ENCODE results near the gene POLN.
"Not testable (repeated sequence)": the region's sequence is repeated elsewhere in the genome, so short reads cannot be mapped to it uniquely, and the experiment has no call there.

POLN gene

GRCh38 chr4:2275044-2275397 lies 33.1 kb upstream of the POLN start:
- DNase-seq = not testable (repeated sequence)

DNA sequence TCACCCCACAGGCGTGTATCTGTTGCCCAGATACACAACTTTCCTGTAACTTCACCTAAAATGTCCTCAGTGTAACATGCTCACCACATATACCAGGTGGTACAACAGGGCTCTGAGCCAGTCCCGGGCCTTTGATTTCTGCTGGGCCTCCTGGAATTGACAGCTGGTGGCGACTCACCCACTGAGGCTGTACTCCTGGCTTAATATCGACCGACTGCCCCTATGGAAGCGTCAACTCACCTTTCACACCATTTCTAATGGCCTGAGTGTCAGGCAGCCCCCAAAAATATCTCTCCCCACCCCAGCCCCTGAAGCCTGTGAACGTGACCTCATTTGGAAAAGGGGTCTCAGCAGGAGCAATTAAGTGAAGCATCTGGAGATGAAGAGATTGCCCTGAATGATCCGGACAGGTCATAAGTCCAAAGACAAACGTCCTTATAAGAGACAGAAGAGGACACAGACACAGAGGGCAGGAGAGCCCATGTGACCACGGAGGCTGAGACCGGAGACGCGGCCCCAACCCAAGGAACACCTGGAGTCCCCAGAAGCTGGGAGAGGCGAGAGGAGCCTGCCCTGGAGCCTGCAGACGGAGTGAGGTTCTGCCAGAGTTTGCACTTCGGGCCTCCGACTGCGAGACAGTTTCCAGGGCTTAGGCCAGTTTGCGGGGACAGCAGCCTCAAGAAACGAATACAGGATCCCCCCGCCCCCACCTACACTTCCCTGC lies 32.6 kb upstream of the POLN start:
- DNase-seq = no peak

DNA sequence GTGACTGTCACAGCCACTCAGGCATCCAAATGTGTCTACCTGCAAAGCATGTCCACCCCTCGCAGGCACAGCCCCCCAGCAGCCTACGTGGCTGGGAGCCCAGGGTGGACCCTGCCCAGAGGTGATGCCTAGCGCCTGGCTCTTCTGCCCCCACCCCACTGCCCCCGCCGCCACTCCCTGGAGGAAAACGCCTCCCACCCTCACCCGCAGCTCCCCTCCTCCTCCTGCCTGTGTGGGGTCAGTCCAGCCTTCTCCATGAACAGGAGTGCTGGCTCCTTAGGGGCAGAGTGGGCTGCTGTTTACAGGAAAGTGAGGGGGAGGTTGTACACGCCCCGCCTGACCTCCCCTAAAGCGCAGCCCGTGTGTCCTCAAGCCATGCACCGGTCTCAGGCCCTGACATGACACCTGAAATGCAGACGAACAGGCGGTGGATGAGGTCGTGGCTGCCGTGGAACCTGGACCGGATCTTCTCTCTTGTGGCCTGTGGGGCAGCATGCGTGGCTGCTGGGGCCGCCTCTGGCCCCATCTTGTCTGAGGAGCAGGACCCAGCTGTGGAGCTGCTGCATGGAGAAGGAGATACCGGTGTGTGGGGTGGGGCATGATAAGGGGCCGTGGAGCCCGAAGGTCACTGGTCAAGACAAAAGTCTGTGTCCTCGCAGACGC lies 31.9 kb upstream of the POLN start:
- no peak for DNase-seq

DNA sequence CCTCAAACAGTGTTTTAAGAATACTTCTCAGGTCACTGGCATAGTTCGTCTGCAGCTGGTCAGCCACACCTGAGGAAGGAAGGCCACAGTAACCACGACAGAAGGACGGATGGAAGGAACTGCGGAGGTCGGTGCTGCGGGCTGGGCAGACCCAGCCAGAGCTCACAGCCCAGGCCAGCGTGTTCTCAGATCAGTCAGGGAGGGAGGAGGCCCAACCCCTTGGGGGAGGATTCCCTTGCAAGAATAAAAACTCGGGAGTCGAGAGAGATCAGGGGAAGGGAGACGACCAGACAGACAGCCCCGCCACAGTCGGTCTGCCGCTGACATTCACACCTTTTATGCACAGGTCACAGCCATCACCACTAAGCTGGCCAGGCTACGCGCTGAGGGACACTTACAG lies 31.3 kb upstream of the POLN start:
- DNase-seq = no peak

DNA sequence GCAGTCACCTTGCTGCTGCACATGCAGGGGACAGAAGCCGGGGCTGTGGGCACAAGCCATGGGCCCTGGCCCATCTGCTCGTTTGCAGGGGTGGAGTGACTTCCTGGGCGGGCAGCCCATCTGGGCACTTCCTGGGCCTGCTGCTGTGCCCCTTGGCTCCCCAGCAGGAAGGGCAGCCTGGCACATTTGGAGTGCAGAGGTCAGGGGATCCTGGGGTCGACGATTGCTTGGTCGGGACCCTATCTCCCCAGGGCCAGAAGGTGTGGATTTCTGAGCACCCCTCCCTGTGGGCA lies 30.9 kb upstream of the POLN start:
- no peak for DNase-seq

GRCh38 chr4:2272026-2272827 lies 30.3 kb upstream of the POLN start:
- DNase-seq = no peak

DNA sequence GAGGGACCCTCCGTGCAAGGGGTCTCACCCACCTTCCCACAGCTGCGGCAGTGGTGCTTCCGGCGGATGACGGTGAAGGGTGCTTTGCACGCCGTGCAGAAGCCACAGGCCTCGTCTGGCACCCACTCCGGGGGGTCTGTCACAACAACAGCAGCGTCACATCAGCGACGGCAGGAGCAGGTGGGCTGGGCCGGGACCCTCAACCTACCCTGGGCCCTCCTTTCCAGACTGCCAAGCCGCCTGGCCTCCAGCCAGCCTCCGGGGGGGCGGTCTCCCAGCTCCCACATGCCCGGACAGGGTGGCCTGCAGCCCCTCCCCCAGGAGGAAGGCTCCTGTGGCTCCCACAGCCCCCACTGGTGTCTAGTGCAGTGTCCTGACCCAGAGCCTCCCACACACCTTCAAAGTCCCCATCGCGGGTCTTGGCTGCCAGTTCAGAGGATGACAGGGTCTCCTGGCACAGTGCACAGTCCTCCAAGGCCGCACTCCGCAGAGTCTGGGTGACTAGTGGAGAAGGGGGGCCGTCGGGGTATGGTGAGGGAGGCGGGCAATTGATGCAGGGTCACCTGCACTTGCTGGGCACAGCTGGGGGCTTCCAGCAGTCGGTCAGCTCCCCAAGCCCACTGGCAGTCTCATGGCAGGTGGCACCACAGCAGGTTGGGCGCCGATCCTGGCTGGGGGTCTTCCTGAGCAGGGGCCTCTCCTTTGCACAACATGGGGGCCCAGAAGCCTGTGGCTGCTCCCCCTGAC lies 29.5 kb upstream of the POLN start:
- no peak for DNase-seq

- no peak for DNase-seq
These were observed 28.6 kb upstream of the POLN start for GRCh38 chr4:2270341-2271165.

DNA sequence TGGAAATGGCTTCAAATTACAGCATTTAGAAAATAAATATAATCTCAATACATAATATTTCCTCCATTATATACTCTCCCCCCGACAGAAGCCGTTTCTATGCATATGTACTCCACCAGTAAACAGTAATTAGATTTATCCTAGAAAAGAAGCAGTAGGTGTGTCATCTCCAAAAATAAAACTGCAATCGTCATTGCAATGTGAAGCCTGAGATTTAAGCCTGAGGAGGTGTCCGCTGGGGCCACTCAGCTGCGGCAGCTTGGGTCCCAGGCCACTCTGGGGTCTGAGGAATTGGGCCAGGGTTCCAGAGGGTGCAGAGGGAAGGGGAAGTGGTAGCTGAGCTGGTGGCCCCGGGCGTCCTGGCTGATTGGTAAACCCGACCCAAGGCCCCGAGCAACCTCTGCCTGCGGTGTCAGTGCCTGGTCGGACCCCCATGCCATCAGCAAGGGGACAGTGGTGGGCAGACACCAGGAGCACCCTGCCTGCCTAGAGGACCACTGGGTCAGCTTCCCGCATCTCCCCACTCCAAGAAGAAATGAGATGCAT lies 27.8 kb upstream of the POLN start:
- no peak for DNase-seq

GRCh38 chr4:2269206-2269531 lies 27.2 kb upstream of the POLN start:
- no peak for DNase-seq

DNA sequence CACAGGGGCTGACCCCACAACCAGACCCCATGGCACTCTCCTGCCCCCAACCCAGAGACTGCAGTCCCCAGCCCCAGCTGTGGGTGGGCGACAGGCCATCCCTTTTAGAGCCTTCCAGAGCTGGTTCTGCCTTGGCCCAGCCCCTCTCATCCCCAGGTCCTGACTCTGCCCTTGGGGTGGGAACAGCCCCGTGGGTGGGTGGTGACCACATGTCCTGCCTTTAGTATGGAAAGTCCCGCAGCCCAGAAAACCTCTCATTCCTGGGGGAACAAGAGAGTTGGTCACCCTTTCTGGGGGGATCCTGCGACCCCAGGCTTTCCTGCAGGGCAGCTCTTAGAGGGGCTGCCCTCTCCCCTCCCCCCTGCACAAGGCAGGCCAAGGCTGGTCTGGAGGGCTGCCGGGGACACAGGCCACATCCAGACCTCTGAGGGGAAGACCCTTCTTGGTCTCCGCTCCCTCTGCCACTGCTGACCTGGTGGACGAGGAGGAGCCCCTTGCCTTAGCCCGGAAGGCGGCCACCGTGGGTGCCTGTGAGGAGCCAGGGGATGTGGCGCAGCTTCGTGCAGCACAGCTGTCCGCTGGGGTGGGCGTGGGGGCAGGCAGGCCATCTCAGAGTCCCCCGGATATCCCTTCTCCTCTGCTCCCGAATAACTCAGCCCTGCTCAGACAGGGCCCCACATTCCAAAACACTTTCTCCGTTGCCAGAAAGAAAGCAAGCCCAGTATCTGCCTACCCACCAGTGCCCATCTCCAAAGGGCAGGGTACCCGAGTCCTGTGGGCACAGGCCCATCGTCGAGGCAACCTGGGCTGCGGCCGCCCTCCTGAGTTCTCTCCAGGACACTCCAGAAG lies 26.7 kb upstream of the POLN start:
- no peak for DNase-seq

DNA sequence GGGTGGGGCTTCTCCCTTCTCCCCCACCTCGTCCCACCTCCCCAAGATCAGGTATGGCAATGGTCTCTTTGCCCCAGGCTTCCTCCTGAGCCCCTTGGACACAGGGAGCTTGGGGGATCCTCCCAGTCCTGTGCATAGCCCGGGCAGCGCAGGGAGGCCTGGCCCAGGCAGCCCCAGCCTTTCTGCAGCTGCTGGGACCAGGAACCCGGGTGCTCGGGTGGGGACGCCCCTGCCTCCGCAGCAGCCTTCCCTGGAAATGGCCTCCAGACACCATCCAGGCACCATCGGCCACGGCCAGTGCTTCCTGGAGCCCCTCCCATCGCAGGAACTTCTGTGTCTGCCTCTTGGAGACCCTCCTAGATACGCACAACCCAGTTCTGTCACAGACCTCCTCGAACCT lies 25.9 kb upstream of the POLN start:
- DNase-seq = no peak

DNA sequence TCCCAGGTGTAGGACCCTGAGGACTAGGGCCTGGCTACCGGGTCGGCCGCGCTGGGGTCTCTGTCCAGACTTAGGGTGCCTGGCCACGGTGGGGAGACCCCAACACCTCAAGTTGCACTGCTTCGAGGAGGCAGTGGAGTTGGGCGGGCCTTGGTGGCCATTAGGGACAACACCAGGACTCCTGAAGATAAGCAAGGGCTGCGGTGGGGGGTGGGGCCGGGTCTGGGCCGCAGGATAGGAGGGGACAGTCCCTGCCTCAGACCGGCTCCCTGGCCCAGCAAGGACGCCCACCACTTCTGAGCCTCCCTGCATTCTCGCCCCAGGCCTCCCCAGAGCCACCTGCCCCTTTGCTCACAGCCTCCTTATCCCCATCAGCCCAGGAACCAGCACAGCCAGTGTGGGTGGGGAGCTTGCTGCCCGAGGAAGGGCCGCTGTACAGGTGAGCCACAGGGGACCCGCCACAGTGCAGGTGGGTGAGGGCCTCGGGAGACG lies 25.4 kb upstream of the POLN start:
- DNase-seq = no peak

- no peak for DNase-seq
These were observed 24.9 kb upstream of the POLN start for GRCh38 chr4:2266821-2267220.

DNA sequence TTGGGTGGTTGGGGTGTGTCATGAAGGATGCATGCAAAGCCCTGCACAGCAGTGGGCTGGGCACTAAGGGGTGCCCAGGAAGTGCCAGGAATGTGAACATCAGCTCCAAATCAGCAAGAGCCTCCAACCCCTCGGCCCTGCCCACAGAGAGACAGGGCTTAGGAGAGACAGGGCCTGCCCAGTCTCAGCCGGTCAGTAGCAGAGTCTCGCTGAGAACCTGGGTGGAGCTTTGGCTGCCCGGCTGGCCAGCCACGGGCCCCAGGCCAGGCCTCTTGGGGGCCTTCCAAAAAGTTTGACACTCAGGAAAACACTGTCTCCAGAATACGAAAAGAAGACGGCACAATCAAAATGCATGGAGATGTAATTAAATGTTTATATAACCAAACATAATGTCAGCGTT lies 24.3 kb upstream of the POLN start:
- DNase-seq = no peak

DNA sequence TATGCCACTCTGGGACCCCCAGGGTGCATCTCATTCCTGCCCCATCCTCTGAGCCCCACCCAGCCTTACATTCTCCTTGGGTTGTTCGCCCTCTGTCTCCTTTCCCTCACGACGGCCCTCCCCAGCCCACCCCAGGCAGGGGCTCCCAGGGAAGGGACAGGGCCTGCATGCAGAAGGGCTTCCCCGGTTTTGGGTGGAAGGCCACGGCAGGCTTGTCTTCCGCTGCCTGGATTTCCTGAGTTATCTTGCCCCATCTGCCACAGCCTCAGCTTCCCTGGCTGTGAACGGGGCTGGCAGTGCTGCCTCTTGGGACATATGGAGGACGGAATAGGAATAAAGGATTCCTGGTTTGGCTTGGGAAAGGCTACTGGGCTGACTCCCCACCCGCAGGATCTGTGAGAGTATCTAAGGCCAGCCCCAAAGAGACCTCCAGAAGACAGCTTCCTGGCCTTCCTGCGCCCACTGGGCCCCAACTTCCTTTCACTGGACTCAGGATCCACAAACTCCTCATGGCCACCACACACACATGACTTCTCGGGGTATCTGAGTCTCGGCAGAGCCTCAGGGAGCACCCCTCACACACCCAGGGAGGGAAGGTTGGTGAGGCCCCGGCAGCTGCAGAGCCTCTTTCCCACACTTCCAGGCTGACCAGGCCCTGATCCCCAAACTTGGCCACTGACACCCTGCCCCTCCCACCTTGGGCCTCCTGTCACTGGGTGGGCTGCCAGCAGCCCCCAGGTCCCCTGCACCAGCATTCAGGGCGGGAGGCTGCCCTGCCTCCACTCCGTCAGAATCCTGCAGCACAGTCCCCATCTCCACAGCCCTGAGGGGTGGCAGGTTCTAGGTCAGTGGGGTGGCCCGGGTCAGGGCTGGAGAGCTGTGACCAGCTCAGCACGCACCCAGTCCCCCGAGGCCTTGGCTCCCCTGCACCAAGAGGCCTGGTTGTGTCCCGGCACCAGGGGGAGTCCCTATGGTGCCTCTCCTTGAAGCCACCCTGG lies 23.5 kb upstream of the POLN start:
- DNase-seq = no peak

- no peak for DNase-seq
These were observed 22.6 kb upstream of the POLN start for GRCh38 chr4:2264481-2265041.

GRCh38 chr4:2263926-2264321 lies 22.0 kb upstream of the POLN start:
- no peak for DNase-seq

- no peak for DNase-seq
These were observed 21.0 kb upstream of the POLN start for GRCh38 chr4:2262944-2263250.

Data from NCI-H2107 (cell line).